Lung microvascular endothelial cell (primary cell): ENCODE data around the gene PLA1A. TPM values are rescaled to one million over a fixed set of nuclear protein-coding genes. Genes with fewer than 3 reads are reported as not detected.

Experiments used
- DNase-seq, 2 donors: peaks; one replicate each; pipeline versions ENCODE4 v3.0.0 to v3.0.0-alpha.2; 2010; ENCODE audit warnings: low read depth in 2 of 2
- total RNA-seq: library from RNA; depleted of rRNA; stranded (reverse); fragments of >200 nt; gene quantifications from 2 replicates; pipeline ENCODE4 v1.2.1, GENCODE V29; 2014

The PLA1A gene
- total RNA-seq, 1 donor from 2014 or later, result 6.2 TPM

GRCh38 chr3:119608405-119609000 is 10.8 kb downstream of the PLA1A start:
- DNase-seq, result peak in 1 of 2 donors; percentile 58

GRCh38 chr3:119609301-119609700 is 11.6 kb downstream of the PLA1A start:
- DNase-seq, result no peak

DNA sequence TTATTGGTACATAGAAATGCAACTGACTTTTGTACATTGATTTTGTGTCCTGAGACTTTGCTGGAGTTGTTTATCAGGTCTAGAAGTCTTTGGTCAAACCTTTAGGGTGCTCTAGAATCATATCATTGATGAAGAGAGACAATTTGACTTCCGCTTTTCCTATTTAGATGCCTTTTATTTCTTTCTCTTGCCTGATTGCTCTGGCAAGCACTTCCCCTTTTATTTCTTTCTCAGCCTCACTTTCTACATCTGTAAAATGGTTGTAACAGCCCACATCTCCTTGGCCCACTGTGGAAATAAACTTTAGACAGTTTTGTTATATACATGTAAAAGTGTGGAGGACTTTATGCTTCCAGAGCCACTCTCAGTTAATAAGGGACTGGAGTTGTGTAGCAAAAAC is 14.0 kb downstream of the PLA1A start:
- DNase-seq, result no peak

DNA sequence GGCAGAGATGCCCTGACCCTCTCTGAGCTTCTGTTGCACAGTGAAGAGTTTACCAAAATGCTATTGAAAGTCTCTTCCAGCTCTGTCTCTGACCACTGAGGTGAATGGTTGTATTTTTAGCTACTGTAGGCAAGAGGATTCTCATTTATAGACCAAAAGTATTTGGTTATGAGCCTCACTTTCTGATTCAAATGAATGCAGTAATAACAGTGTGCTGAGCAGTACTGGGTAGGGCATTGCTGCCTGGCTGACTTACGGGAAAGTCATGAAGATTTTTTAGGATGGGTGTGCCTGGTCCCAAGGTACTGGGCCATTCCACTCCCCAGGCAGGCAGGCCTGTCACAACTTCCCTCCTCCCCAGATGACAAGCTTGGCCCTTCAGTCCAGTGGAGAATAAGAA is 15.5 kb downstream of the PLA1A start:
- no peak for DNase-seq

DNA sequence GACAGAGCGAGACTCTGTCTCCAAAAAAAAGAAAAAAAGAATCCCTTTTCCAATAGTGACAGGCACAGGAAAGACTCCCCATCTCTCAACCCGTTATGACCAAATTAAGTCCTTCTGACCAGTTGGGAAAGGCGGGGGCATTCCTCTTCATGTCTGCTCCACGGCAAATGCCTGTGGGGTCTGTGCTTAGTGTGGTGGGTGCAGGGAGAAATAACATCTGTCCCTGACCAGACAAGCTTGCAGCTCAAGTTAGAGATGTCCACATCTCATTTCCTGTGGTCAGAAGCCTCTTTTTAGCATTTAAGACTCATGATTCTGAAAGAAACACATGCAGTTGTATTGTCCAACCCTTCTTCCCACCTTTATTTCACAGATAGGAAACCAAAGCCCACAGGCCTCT is 16.2 kb downstream of the PLA1A start:
- no peak for DNase-seq

DNA sequence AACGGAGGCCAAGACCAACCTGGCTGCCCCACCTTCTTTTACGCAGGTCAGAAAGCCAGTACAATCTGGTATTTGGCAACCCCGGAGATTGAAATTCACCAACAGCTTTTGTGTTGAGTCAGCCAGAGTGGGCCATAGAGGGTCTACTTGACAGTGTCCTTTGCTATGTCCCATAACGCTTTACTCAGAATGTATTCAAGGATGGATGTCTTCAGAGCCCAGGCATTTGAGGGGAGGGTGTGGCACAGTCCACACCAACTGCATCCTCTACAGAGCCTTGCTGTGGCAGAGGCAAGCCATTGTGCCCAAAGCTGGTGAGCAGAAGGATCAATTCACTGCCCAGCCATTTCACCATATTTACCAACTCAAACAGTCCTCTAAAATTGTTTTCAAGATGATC is 18.4 kb downstream of the PLA1A start:
- no peak for DNase-seq

- DNase-seq, result peak in 1 of 2 donors; percentile 25
These were observed 21.4 kb downstream of the PLA1A start for GRCh38 chr3:119619094-119619493.

GRCh38 chr3:119620899-119621298 is 23.2 kb downstream of the PLA1A start:
- no peak for DNase-seq

DNA sequence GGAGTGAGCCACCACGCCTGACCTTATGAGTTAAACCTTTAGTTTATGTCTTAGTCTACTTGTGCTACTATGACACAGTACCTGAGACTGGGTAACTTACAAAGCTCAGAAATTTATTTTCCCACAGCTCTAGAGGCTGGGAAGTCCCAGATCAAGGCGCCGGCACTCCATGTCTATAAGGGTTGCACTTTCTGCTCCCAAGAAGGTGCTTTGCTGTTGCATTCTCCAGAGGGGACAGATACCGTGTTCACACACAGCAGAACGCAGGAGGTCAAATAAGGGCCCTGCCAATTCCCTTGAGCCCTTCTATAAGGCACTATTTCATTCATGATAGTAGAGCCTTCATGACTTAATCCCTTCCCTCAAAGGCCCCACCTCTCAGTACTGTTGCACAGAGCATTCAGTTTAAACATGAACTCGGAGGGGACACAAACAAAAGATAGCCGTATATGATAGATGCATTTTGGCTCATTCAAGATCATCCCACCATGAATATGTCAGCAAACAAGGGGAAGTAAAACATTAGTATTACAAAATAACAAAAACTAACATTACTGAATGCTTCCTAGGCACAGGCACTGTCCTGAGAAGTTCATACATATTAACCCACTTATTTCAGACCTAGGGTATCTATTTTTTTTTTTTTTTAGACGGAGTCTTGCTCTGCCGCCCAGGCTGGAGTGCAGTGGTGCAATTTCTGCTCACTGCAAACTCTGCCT is 26.5 kb downstream of the PLA1A start:
- DNase-seq, result no peak

DNA sequence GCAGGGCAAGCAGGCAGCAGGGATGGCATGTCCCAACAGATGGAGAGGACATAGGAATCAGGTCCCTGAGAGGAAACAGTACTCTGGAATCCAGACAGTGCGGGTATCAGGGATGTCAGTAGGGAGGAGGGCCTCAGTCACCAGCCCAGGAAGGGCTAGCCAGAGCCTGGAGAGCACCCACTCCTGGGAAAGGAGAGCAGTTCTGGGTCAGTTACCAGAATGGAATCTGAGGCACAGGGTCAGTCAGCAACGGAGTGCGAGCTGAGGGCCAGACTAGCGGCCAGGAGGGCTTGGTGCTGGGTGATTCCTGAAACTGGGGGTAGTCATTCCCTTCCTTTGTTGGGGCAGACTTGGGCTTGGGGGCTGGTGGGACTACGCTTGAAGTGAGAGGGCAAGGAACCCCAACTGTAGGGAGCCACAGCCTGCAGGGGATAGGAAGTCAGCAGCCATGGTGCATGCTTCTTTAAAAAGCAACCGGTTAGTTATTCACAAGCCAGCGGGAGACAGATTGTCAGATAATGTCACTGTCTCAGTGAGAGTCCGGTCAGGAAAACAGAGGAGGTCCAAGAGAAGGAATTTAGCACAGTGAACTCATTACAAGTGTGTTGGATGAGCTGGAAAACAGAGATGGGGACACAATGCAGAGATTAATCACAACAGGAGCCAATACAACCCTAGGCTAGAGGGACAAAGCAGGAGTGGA is 27.9 kb downstream of the PLA1A start:
- DNase-seq, result no peak

DNA sequence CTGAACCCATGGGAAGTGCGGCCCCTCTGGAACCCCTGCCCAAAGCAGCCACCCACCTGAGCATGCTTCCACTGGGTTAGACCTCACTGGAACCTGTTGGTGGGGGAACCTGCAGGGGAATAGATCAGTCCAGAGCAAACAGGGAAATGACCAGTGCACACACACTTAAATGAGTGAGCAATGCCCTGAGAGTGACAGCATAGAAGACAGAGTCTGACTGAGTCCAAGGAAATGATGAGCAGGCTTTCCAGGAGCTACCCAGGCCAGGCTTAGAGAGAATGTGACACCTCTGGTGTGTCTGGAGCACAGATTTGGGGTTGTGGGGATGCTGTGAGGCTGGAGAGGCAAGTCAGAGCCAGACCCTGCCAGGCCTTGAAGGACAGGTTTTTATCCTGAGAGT is 28.5 kb downstream of the PLA1A start:
- DNase-seq, result no peak

GRCh38 chr3:119627461-119627860 is 29.8 kb downstream of the PLA1A start:
- peak; percentile 41 to 51 for DNase-seq

DNA sequence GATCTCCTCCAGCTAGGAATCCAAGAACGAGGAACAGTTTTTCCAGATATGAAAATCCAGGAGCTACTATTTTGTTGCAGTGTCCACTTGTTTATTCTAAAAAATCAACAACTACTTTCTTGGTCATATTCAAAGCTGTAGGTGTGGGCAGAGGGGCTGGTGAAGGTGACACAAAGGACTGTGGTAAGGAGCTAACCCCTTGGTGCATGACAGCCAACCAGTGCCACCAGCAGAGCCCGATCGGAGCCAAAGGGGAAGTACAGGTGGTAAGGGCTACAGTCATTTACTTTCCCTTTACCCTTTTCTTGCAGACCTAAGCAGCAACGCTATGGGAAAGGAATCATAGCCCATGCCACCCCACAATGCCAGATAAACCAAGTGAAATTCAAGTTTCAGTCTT is 30.7 kb downstream of the PLA1A start:
- DNase-seq, result no peak

GRCh38 chr3:119628816-119629445 is 31.2 kb downstream of the PLA1A start:
- DNase-seq, result peak; percentile 43 to 50

GRCh38 chr3:119630128-119630879 is 32.6 kb downstream of the PLA1A start:
- DNase-seq, result peak; percentile 51 to 84

- no peak for DNase-seq
These were observed 33.2 kb downstream of the PLA1A start for GRCh38 chr3:119630880-119631329.

GRCh38 chr3:119631516-119631915 is 33.8 kb downstream of the PLA1A start:
- DNase-seq, result no peak

- DNase-seq, result no peak
These were observed 34.5 kb downstream of the PLA1A start for GRCh38 chr3:119632216-119632615.

GRCh38 chr3:119632829-119633228 is 35.1 kb downstream of the PLA1A start:
- DNase-seq, result no peak

- DNase-seq, result peak in 1 of 2 donors; percentile 16
These were observed 38.0 kb downstream of the PLA1A start for GRCh38 chr3:119635719-119636118.

GRCh38 chr3:119636249-119636648 is 38.6 kb downstream of the PLA1A start:
- DNase-seq, result peak in 1 of 2 donors; percentile 85
